ENCODE data around the gene CST6. TPM values are rescaled to one million over a fixed set of nuclear protein-coding genes. Genes with fewer than 3 reads are reported as not detected.

The CST6 gene
- total and polyA plus RNA-seq, 2 of the 13 experiments (the other 11 are each of a cell fraction or from before 2014, with no cell fraction given): not detected

DNA sequence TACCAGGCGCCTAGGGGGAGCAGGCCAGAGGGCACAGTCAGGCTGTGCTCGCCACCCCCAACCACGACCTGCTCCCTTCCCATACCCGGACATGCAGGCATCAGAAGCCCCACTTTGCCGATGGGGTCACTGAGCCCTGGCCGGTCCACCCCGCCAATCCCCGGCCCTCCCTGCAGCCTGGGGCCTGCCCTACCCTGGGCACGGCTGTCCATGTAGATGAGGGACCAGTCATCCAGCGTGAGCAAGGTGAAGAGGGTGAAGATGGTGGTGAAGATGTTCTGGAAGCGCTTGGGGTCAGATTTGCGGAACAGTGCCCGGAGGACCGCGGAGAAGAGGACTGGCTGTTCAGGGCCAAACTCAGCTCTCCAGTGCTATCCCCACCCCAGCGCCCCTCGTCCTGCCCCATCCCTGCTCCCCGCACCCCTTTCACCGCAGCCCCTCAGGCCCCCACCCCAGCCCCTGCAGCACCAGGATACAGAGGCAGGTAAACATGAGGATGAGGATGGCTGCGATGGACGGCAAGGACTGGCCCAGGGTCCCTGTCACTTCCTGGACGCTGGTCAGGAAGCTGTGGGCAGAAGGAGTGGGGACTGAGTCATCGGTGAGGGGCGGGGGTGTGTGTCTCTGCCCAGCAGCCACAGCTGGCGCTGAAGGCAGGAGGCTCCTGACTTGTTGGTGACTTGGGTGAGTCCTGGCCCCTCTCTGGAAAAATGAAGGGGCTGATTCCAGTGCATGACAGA, 9.0 kb downstream of the CST6 start (continued):
- TF ChIP-seq, protein P1, sequence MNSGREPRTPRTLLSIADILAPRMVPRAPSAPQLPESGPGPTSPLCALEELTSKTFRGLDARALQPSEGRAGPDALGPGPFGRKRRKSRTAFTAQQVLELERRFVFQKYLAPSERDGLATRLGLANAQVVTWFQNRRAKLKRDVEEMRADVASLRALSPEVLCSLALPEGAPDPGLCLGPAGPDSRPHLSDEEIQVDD (CRISPR knock-in tag; IDR thresholded peaks at IDR 0.05; ENCODE audit: borderline replicate concordance): no peak
- TF ChIP-seq, protein P2, sequence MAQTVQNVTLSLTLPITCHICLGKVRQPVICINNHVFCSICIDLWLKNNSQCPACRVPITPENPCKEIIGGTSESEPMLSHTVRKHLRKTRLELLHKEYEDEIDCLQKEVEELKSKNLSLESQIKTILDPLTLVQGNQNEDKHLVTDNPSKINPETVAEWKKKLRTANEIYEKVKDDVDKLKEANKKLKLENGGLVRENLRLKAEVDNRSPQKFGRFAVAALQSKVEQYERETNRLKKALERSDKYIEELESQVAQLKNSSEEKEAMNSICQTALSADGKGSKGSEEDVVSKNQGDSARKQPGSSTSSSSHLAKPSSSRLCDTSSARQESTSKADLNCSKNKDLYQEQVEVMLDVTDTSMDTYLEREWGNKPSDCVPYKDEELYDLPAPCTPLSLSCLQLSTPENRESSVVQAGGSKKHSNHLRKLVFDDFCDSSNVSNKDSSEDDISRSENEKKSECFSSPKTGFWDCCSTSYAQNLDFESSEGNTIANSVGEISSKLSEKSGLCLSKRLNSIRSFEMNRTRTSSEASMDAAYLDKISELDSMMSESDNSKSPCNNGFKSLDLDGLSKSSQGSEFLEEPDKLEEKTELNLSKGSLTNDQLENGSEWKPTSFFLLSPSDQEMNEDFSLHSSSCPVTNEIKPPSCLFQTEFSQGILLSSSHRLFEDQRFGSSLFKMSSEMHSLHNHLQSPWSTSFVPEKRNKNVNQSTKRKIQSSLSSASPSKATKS (CRISPR knock-in tag; IDR thresholded peaks at IDR 0.05): no peak
- TF ChIP-seq ELF1 (CRISPR knock-in tag; IDR thresholded peaks at IDR 0.05): 0 out of 2 replicates have a peak, but pooled peaks have one; percentile 43
- no peak for TF ChIP-seq POLR2G (IDR thresholded peaks at IDR 0.05; ENCODE audit: low read depth, low read length)
- no peak for TF ChIP-seq NR2F6 (IDR thresholded peaks at IDR 0.05)
- TF ChIP-seq NR2F6 (CRISPR knock-in tag; IDR thresholded peaks at IDR 0.05): no peak
- TF ChIP-seq, protein P3, sequence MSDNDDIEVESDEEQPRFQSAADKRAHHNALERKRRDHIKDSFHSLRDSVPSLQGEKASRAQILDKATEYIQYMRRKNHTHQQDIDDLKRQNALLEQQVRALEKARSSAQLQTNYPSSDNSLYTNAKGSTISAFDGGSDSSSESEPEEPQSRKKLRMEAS (IDR thresholded peaks at IDR 0.05): no peak
- TF ChIP-seq SAP130 (CRISPR knock-in tag; IDR thresholded peaks at IDR 0.05; ENCODE audit: low read depth): peak; percentile 58
- TF ChIP-seq, protein P4, sequence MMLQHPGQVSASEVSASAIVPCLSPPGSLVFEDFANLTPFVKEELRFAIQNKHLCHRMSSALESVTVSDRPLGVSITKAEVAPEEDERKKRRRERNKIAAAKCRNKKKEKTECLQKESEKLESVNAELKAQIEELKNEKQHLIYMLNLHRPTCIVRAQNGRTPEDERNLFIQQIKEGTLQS (CRISPR knock-in tag; IDR thresholded peaks at IDR 0.05): peak; percentile 70

All from HepG2 (cell line).